Mucosa of descending colon (tissue), 3 donors: ENCODE results near the gene ALG12. TPM values are rescaled to one million over a fixed set of nuclear protein-coding genes. Genes with fewer than 3 reads are reported as not detected.

ENCODE experiments used
- ATAC-seq: fragments of 200-7000 bp; cut with Tn5 transposase; one replicate; pipeline ENCODE4 v1.9.1; 2020; ENCODE audit warnings: mild to moderate bottlenecking, moderate library complexity
- DNase-seq, 3 donors: peaks; one replicate each; pipeline ENCODE4 v3.0.0-alpha.2; 2020
- H3K36me3 ChIP-seq: fragments of 200-600 bp; one replicate; pipeline ENCODE4 v1.8.0; 2021; ENCODE audit warnings: low read depth, mild to moderate bottlenecking
- H3K4me1 ChIP-seq: fragments of 200-600 bp; one replicate; pipeline ENCODE4 v1.8.0; 2021; ENCODE audit warnings: low read depth, mild to moderate bottlenecking
- H3K4me3 ChIP-seq: fragments of 200-600 bp; one replicate; pipeline ENCODE4 v1.8.0; 2021; ENCODE audit warnings: mild to moderate bottlenecking
- H3K9me3 ChIP-seq: fragments of 200-600 bp; one replicate; pipeline ENCODE4 v1.8.0; 2021; ENCODE audit warnings: mild to moderate bottlenecking
- intact Hi-C, 2 donors: fragments of 100-400 bp; cut with DNase I in 1 of 2; cut with micrococcal nuclease in 1 of 2; formaldehyde crosslinking; loops; one replicate each; pipeline versions ENCODE4 v1.11.0 to v1.11.1; 2022; cut with DNase I, micrococcal nuclease
- total RNA-seq, 3 donors: library from RNA; stranded (reverse); fragmentation: NEBNext Ultra II Directional in 2 of 3; extraction: Animal tissue kit (Norgen Biotek cat#: 25700) in 2 of 3; gene quantifications; one replicate each; pipeline versions ENCODE4 v1.2.1 to v1.2.4, GENCODE V29; 2021 to 2023
- TF ChIP-seq, protein P1 (sequence below): fragments of 200-600 bp; IDR thresholded peaks from one replicate; pipeline ENCODE4 v1.8.0; 2022; ENCODE audit warnings: antibody characterized with exemption, mild to moderate bottlenecking
- donor health status: DM: no; HTN: no; CAD: no; lungs with moderate emphysema.
- donor health status: DM: no; HTN: no; CAD: no.
- donor health status: DM: no; HTN: yes; CAD: no.

Gene ALG12
- total RNA-seq, 3 donors from 2014 or later, result 21.7 to 28.7 (median 25.5) TPM

DNA sequence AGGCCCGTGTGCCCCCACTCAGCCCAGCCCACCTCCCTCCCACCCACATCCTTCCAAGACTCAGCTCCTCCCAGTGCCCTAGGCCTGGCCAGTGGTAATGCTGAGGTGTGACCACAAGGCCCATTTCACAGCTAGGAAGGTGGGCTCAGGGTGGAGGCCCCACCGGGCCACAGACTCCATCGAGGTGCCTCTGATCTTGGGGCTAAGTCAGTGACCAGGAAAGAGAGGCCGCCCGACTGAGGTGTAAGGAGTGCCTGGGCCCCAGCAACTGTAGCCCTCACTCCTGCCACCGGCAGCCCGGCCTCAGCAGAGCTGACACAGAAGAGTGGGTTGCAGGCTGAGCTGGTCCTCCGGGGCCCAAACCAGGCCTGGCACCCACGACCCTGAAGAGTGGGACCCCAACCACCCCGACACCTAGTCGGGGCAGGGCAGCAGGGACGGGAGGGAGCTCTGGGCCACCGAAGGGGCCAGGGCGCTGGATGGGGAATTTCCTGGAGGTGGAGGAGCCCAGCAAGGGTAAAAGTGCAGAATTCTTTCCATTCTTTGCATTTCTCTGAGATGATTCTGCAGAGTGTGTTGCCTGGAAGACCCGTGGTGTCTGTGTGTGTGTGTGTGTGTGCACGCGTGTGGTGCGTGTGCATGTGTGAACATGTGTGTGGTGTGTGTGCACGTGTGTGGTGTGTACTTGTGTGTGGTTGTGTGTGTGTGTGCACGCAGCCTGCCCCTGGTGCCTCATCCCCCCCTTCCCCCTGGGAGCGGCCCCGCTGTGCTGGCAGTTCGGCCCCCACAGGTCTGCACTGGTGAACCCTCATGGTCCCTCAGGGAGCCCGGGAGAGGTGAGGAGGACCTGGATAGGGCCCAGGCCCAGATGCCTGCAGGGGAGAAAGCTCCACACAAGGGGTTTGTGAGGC lies 34.0 kb upstream of the ALG12 start:
- TF ChIP-seq, protein P1, sequence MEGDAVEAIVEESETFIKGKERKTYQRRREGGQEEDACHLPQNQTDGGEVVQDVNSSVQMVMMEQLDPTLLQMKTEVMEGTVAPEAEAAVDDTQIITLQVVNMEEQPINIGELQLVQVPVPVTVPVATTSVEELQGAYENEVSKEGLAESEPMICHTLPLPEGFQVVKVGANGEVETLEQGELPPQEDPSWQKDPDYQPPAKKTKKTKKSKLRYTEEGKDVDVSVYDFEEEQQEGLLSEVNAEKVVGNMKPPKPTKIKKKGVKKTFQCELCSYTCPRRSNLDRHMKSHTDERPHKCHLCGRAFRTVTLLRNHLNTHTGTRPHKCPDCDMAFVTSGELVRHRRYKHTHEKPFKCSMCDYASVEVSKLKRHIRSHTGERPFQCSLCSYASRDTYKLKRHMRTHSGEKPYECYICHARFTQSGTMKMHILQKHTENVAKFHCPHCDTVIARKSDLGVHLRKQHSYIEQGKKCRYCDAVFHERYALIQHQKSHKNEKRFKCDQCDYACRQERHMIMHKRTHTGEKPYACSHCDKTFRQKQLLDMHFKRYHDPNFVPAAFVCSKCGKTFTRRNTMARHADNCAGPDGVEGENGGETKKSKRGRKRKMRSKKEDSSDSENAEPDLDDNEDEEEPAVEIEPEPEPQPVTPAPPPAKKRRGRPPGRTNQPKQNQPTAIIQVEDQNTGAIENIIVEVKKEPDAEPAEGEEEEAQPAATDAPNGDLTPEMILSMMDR, result no peak
- Histone ChIP-seq H3K4me3 (no peak overlapping the region), H3K9me3 (no peaks in the 10 kb centered on the region), H3K4me1 (peaks cover 31% of the 10 kb centered on the region), H3K36me3 (no peaks in the 10 kb centered on the region)
- DNase-seq (no peak), ATAC-seq (no peak)
- intact Hi-C loops, result no loop called here

DNA sequence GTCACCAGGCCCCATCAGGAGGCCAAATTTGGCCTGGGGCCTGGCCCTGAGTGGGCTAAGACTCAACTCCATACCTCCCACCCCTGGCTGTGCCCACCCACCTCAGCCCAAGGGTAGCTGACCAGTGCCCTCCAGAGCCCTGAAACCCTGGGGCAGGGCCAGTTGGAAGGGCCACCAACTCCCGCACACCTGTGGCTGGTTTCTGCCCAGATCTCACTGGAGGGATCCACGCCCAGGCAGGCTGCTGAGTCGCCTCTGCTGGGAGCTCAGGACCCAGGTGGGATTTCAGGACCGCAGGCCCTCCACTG lies 33.4 kb upstream of the ALG12 start:
- ATAC-seq (no peak), DNase-seq (no peak)
- H3K4me3 ChIP-seq, result no peak overlapping the region
- no peaks in the 10 kb centered on the region for H3K9me3 ChIP-seq
- TF ChIP-seq, protein P1, result no peak
- intact Hi-C loops, result no loop called here
- H3K36me3 ChIP-seq, result no peaks in the 10 kb centered on the region
- peaks cover 34% of the 10 kb centered on the region for H3K4me1 ChIP-seq

DNA sequence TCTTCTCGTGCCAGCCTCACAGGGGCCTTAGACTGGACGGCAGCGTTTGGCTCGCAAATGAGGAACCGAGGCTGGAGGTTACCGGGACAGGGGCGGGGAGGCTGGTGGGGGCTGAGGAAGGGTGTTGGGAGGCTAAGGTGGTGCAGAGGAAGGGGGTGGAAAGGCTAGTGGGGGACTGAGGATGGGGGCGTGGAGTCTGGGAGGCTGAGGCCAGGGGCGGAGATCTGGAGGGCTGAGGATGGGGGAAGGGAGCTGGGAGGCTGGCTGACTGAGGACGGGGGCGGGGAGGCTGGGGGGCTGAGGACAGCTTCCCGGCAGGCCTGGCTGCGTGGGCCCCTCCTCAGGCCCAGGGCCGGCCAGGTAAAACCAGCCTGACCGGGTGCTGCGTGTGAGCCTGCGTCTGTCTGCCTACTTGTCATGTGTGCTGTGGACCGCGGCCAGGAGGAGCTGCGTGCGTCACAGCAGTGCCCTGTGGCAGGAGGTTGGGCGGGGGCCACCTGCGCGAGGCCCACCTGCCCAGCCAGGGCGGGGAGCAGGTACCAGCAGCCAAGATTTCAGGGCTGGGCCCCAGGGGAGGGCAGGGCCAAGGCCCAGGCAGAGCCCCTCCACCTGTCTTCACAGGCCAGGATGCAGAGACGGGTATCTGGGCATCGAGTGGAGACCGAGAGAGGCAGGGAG lies 32.9 kb upstream of the ALG12 start:
- H3K4me3 ChIP-seq, result no peak overlapping the region
- TF ChIP-seq, protein P1, result no peak
- peak; percentile 53 for ATAC-seq
- peak; percentile 93 to 96 (median 95) for DNase-seq
- intact Hi-C loops, result no loop called here
- peaks cover 39% of the 10 kb centered on the region for H3K4me1 ChIP-seq
- no peaks in the 10 kb centered on the region for H3K36me3 ChIP-seq
- H3K9me3 ChIP-seq, result no peaks in the 10 kb centered on the region

DNA sequence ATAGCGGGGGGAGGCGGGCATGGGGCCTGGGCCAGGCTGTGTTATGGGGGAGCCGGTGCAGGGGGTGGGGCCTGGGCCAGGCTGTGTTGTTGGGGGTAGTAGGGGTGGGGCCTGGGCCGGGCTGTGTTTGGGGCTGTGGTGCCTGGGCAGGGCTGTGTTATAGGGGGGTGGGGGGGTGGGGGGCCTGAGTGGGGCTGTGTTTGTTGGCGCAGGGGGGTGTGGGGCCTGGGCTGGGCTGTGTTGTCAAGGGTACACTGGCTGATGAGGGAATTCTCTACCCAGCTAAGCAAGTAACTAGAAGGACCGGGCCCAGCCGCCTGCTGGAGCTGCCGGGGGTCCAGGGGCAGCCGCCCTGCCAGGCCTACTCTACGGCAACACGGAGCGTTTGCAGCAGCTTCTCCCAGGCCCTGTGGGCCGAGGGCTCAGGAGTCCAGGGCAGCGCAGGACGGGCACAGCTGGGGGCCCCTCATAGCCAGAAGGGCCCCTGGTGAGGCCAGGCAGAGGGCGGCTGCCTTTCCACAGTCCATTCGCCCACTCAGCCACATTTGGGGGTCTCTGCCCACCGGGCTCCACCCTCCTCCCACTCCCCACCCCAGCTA lies 32.3 kb upstream of the ALG12 start:
- Histone ChIP-seq H3K9me3 (no peaks in the 10 kb centered on the region), H3K4me3 (no peak overlapping the region), H3K4me1 (peaks cover 44% of the 10 kb centered on the region), H3K36me3 (no peaks in the 10 kb centered on the region)
- ATAC-seq, result no peak
- TF ChIP-seq, protein P1, result no peak
- peak in 1 of 3 donors; percentile 72 for DNase-seq
- intact Hi-C loops, result no loop called here

DNA sequence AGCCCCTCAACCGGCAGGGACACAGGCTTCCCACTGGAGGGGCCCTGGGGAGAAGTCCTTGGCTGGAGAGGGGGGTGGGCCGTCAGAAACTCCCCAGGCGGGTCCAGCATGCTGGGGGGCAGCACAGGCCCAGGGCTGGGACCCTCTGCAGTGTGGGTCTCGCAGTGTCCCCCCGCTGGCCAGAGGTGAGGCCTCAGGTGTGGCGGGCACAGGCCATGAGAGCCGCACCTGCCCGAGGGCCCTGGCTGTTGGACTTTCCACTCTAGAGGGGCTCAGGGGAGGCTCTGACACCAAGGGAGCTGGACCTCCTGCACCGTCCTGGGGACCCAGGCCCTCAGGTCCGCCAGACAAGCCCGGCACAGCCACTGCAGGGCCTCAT lies 31.7 kb upstream of the ALG12 start:
- DNase-seq (no peak), ATAC-seq (no peak)
- H3K36me3 ChIP-seq, result no peaks in the 10 kb centered on the region
- peaks cover 44% of the 10 kb centered on the region for H3K4me1 ChIP-seq
- H3K4me3 ChIP-seq, result no peak overlapping the region
- intact Hi-C loops, result no loop called here
- H3K9me3 ChIP-seq, result no peaks in the 10 kb centered on the region
- TF ChIP-seq, protein P1, result no peak
